Fibroblast of lung (primary cell): Measurements from ENCODE around the gene ANKS1A. TPM values are rescaled to one million over a fixed set of nuclear protein-coding genes. Genes with fewer than 3 reads are reported as not detected.

ENCODE experiments used
- DNase-seq, 2 donors: peaks; one replicate each; pipeline versions ENCODE4 v3.0.0 to v3.0.0-alpha.2; 2010; ENCODE audit warnings: low read depth in 2 of 2
- H2AFZ ChIP-seq: 2 replicates; pipeline ENCODE4 v1.5.1; 2012; ENCODE audit warnings: low read length, control low read depth, inconsistent platforms
- H3K27ac ChIP-seq: 2 replicates; pipeline ENCODE4 v1.5.1; 2011; ENCODE audit warnings: low read length, control low read depth; ENCODE audit not compliant: insufficient read depth
- H3K27me3 ChIP-seq: 2 replicates; pipeline ENCODE4 v1.5.1; 2011; ENCODE audit warnings: mild to moderate bottlenecking, low read length; ENCODE audit not compliant: control insufficient read depth, insufficient read depth
- H3K36me3 ChIP-seq: 2 replicates; pipeline ENCODE4 v1.5.1; 2011; ENCODE audit warnings: low read length; ENCODE audit not compliant: control insufficient read depth, insufficient read depth
- H3K4me1 ChIP-seq: 2 replicates; pipeline ENCODE4 v1.5.1; 2011; ENCODE audit warnings: low read length; ENCODE audit not compliant: control insufficient read depth, insufficient read depth; ENCODE audit errors: extremely low read depth
- H3K4me2 ChIP-seq: 2 replicates; pipeline ENCODE4 v1.5.1; 2011; ENCODE audit warnings: low read length, control low read depth; ENCODE audit not compliant: insufficient read depth; ENCODE audit errors: extremely low read depth
- H3K4me3 ChIP-seq, 4 experiments: fragments of 200-600 bp in 1 of 4; sonication (generic) in 1 of 4; replicated peaks in 1 of 4; 2 replicates each; pipeline ENCODE4 v1.5.1; 2011 to 2016; ENCODE audit warnings: low read length in 4 of 4, low read depth in 3 of 4, mild to moderate bottlenecking in 3 of 4, control low read depth in 2 of 4, inconsistent platforms in 1 of 4, mixed read lengths in 1 of 4; ENCODE audit not compliant: insufficient read depth in 1 of 4; ENCODE audit errors: control extremely low read depth in 1 of 4
- H3K79me2 ChIP-seq: 2 replicates; pipeline ENCODE4 v1.5.1; 2012; ENCODE audit warnings: mild to moderate bottlenecking, low read length, inconsistent platforms; ENCODE audit not compliant: control insufficient read depth, insufficient read depth
- H3K9ac ChIP-seq: 2 replicates; pipeline ENCODE4 v1.5.1; 2011; ENCODE audit warnings: mild to moderate bottlenecking, low read length, control low read depth; ENCODE audit not compliant: insufficient read depth
- H3K9me3 ChIP-seq: 2 replicates; pipeline ENCODE4 v1.5.1; 2012; ENCODE audit warnings: low read depth, low read length; ENCODE audit not compliant: control insufficient read depth, insufficient read depth
- H4K20me1 ChIP-seq: 2 replicates; pipeline ENCODE4 v1.5.1; 2011; ENCODE audit warnings: low read length; ENCODE audit not compliant: control insufficient read depth, insufficient read depth; ENCODE audit errors: extremely low read depth
- EZH2 ChIP-seq: IDR thresholded peaks from 2 replicates; pipeline ENCODE4 v1.5.1; 2012; ENCODE audit warnings: low read length, control low read depth, mild to moderate bottlenecking; ENCODE audit errors: missing control alignments
- polyA plus RNA-seq, 2 donors: library from polyadenylated mRNA; depleted of rRNA in 1 of 2; stranded (reverse) in 1 of 2; unstranded in 1 of 2; fragments of >200 nt; gene quantifications; 2 replicates each; pipeline ENCODE4 v1.2.1, GENCODE V29; 2011 to 2012; ENCODE audit warnings: missing spikeins in 1 of 2
- total RNA-seq: library from RNA; depleted of rRNA; stranded (reverse); fragments of >200 nt; gene quantifications from 2 replicates; pipeline ENCODE4 v1.2.1, GENCODE V29; 2014
- TF ChIP-seq, protein P1 (sequence below), 2 donors: IDR thresholded peaks in 1 of 2; conservative IDR thresholded peaks in 1 of 2; 1 replicate in 1 of 2; 2 replicates in 1 of 2; pipeline ENCODE4 v1.5.1; 2011 to 2012; ENCODE audit warnings: low read length in 2 of 2, control low read depth in 1 of 2, inconsistent platforms in 1 of 2, low read depth in 1 of 2, mild to moderate bottlenecking in 1 of 2

The ANKS1A gene
- total and polyA plus RNA-seq, 2 donors (not counting 1 experiment from before 2014, with no cell fraction given) = 3.6 to 7.8 TPM

GRCh38 chr6:34950849-34951248 lies 61.8 kb downstream of the ANKS1A start:
- no peaks in the 10 kb centered on the region for H3K36me3 ChIP-seq
- H3K79me2 ChIP-seq = no peaks in the 10 kb centered on the region
- no peaks in the 10 kb centered on the region for H3K9me3 ChIP-seq
- no peak overlapping the region for H2AFZ ChIP-seq
- TF ChIP-seq, protein P1, sequence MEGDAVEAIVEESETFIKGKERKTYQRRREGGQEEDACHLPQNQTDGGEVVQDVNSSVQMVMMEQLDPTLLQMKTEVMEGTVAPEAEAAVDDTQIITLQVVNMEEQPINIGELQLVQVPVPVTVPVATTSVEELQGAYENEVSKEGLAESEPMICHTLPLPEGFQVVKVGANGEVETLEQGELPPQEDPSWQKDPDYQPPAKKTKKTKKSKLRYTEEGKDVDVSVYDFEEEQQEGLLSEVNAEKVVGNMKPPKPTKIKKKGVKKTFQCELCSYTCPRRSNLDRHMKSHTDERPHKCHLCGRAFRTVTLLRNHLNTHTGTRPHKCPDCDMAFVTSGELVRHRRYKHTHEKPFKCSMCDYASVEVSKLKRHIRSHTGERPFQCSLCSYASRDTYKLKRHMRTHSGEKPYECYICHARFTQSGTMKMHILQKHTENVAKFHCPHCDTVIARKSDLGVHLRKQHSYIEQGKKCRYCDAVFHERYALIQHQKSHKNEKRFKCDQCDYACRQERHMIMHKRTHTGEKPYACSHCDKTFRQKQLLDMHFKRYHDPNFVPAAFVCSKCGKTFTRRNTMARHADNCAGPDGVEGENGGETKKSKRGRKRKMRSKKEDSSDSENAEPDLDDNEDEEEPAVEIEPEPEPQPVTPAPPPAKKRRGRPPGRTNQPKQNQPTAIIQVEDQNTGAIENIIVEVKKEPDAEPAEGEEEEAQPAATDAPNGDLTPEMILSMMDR (conservative IDR thresholded peaks at IDR 0.05 in 1 of 2, IDR thresholded peaks at IDR 0.05 in 1 of 2; ENCODE audit: low read depth in 1 of 2, low read length in 2 of 2) = no peak
- no peak for TF ChIP-seq EZH2
- H3K27ac ChIP-seq = no peak overlapping the region
- peaks cover 3% of the 10 kb centered on the region for H3K4me1 ChIP-seq
- H4K20me1 ChIP-seq = no peaks in the 10 kb centered on the region
- H3K4me2 ChIP-seq = no peak overlapping the region
- H3K27me3 ChIP-seq = no peaks in the 10 kb centered on the region
- H3K9ac ChIP-seq = no peak overlapping the region
- H3K4me3 ChIP-seq = no peak overlapping the region
- no peak for DNase-seq

DNA sequence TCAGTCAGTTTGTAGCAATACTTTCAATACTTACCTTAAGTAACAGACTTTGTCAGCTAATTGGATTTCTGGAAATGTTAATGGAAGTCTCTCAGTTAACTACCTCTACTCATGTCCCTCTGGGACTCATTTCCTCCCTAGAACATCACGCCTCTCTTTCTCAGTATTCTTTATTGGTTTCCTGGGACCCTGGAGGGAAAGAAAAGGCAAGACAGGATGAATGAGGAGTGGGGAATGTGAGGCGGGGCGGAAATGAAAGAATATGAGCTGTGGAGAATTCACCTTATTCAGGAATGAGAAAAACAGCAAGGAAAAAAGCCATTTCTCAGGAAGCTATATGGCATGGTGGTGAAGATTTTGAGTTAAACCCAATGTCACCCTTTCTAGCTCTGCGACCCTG lies 62.7 kb downstream of the ANKS1A start:
- Histone ChIP-seq H3K9ac (no peak overlapping the region), H3K27ac (no peak overlapping the region), H3K9me3 (no peaks in the 10 kb centered on the region), H2AFZ (no peak overlapping the region), H3K79me2 (no peaks in the 10 kb centered on the region), H3K4me1 (peaks cover 3% of the 10 kb centered on the region), H3K36me3 (no peaks in the 10 kb centered on the region), H3K27me3 (no peaks in the 10 kb centered on the region), H3K4me2 (no peak overlapping the region), H4K20me1 (no peaks in the 10 kb centered on the region), H3K4me3 (no peak overlapping the region)
- DNase-seq = no peak
- no peak for TF ChIP-seq EZH2
- TF ChIP-seq, protein P1 (conservative IDR thresholded peaks at IDR 0.05 in 1 of 2, IDR thresholded peaks at IDR 0.05 in 1 of 2; ENCODE audit: low read depth in 1 of 2, low read length in 2 of 2) = no peak

DNA sequence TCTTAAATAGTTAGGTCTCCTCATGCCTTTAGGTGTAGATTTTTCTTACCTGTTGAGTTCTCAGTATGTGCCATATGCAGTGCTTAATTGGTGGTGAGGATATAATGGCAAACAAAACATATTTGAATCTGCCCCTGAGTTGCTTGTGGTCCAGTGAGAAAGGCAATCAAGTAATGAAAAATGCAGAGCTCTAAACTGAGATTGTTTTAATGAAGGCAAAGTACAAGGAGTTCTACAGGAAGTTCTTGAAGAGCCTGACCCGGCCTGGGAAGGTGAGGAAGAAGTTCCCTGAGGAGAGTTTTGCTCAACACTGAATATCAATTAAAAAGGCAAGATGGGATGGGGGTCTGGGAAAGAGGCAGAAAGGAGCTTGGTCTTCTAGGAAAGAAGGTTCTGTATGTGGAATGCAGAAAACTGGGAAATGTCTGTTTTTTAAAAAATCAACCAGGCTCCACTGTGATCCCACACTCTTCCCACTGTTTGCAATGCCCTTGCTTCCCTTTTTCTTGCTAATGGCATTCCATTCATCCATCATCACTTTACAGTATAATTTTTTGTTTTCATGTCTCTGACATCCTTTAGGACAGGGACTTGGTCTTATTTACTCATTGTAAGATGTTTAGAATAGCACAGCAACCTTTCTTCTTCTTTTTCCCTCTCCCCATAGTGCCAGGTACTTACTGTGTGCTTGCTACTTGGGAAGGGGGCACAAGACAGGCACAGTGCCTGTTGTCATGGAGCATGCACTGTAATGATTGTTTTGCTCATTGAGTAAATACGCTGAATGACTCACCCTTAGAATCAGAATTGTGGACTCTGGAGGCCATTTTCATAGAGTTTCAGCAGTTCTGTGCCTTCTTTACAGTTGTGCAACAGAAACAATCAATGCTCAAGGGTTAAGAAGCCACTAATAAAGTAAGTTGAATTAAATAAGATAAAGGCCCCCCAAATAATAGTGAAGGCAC lies 64.3 kb downstream of the ANKS1A start:
- no peaks in the 10 kb centered on the region for H3K9me3 ChIP-seq
- H3K27ac ChIP-seq = no peak overlapping the region
- TF ChIP-seq, protein P1 (conservative IDR thresholded peaks at IDR 0.05 in 1 of 2, IDR thresholded peaks at IDR 0.05 in 1 of 2; ENCODE audit: low read depth in 1 of 2, low read length in 2 of 2) = no peak
- TF ChIP-seq EZH2 = no peak
- no peaks in the 10 kb centered on the region for H3K27me3 ChIP-seq
- H4K20me1 ChIP-seq = no peaks in the 10 kb centered on the region
- no peaks in the 10 kb centered on the region for H3K79me2 ChIP-seq
- peak; percentile 61 to 68 for DNase-seq
- peak overlapping the region; percentile 26 for H3K4me2 ChIP-seq
- no peak overlapping the region for H3K9ac ChIP-seq
- no peak overlapping the region for H3K4me3 ChIP-seq
- H3K4me1 ChIP-seq = peaks cover 3% of the 10 kb centered on the region
- no peaks in the 10 kb centered on the region for H3K36me3 ChIP-seq
- H2AFZ ChIP-seq = no peak overlapping the region
